HCT116 (cell line): ENCODE measurements around the gene PTS. TPM values are rescaled to one million over a fixed set of nuclear protein-coding genes. Genes with fewer than 3 reads are reported as not detected.

ENCODE experiments used
- ATAC-seq: fragments of 200-7000 bp; cut with Tn5 transposase; 2 replicates; pipeline ENCODE4 v1.9.1; 2020; ENCODE audit warnings: mild to moderate bottlenecking, moderate library complexity
- BruUV-seq: library from RNA; stranded (reverse); fragments of 400-500 nt; replicated peaks from 2 replicates; lab custom pipeline; 2021; lab: Mats Ljungman, UMichigan
- CTCF ChIA-PET: fragments of 300-600 bp; sonication (Branson Sonifier 250); formaldehyde crosslinking; loops from one replicate; lab custom pipeline; 2021; ENCODE audit warnings: antibody characterized with exemption; lab: Charles Lee
- POLR2A ChIA-PET: fragments of 300-600, 350-600 bp; sonication (Branson Sonifier 250); formaldehyde crosslinking; loops from one replicate; lab custom pipeline; 2021; ENCODE audit warnings: antibody characterized with exemption; lab: Charles Lee
- RAD21 ChIA-PET, 2 experiments: fragments of 300-600 bp; sonication (Branson Sonifier 250); formaldehyde crosslinking; loops; one replicate each; lab custom pipeline; 2023; ENCODE audit warnings: low total read pairs in 2 of 2; ENCODE audit not compliant: uncharacterized antibody in 2 of 2, unreplicated experiment in 2 of 2, low non-redundant PET in 1 of 2; lab: Charles Lee
- DNase-seq: peaks from one replicate; pipeline ENCODE4 v3.0.0-alpha.2; 2010; ENCODE audit warnings: low read depth, low spot score
- H2AFZ ChIP-seq: fragments of 200-600 bp; shearing (Covaris generic), sonication (generic); 2 replicates; pipeline ENCODE4 v1.6.1; 2017; ENCODE audit warnings: low read depth, mixed run types, mixed read lengths, antibody characterized with exemption, low read length; ENCODE audit not compliant: poor library complexity, severe bottlenecking
- H3K27ac ChIP-seq: 2 replicates; pipeline ENCODE4 v1.5.1; 2012; ENCODE audit warnings: low read depth, low read length
- H3K27me3 ChIP-seq: fragments of 200-600 bp; sonication (generic); 2 replicates; pipeline ENCODE4 v1.6.1; 2016; ENCODE audit warnings: mixed run types, low read length, mixed read lengths; ENCODE audit not compliant: insufficient read depth
- H3K36me3 ChIP-seq, 2 experiments: fragments of 200-500 bp in 1 of 2; fragments of 200-600 bp in 1 of 2; sonication (Bioruptor generic) in 1 of 2; sonication (generic) in 1 of 2; 2 replicates each; pipeline versions ENCODE4 v1.5.1 to v1.6.1; 2014 to 2016; ENCODE audit warnings: low read length in 2 of 2, inconsistent platforms in 1 of 2, mixed read lengths in 1 of 2, mixed run types in 1 of 2; ENCODE audit not compliant: insufficient read depth in 2 of 2, control insufficient read depth in 1 of 2
- H3K4me1 ChIP-seq, 2 experiments: fragments of 200-600 bp in 1 of 2; sonication (generic) in 1 of 2; 2 replicates each; pipeline versions ENCODE4 v1.5.1 to v1.6.1; 2012 to 2017; ENCODE audit warnings: low read length in 2 of 2, inconsistent platforms in 1 of 2, mild to moderate bottlenecking in 1 of 2, mixed read lengths in 1 of 2, mixed run types in 1 of 2, moderate library complexity in 1 of 2; ENCODE audit not compliant: insufficient read depth in 2 of 2, control insufficient read depth in 1 of 2
- H3K4me2 ChIP-seq: fragments of 200-600 bp; sonication (generic); 2 replicates; pipeline ENCODE4 v1.6.1; 2017; ENCODE audit warnings: mixed run types, low read length, mixed read lengths
- H3K4me3 ChIP-seq, 2 experiments: fragments of 200-600 bp in 1 of 2; sonication (generic) in 1 of 2; replicated peaks in 1 of 2; 2 replicates each; pipeline ENCODE4 v1.5.1; 2011 to 2016; ENCODE audit warnings: low read length in 2 of 2, control low read depth in 1 of 2, low read depth in 1 of 2, mild to moderate bottlenecking in 1 of 2, mixed read lengths in 1 of 2, mixed run types in 1 of 2
- H3K79me2 ChIP-seq: fragments of 200-600 bp; sonication (generic); 2 replicates; pipeline ENCODE4 v1.6.1; 2017; ENCODE audit warnings: mild to moderate bottlenecking, mixed run types, low read length, moderate library complexity, mixed read lengths; ENCODE audit not compliant: insufficient read depth
- H3K9ac ChIP-seq: fragments of 200-600 bp; sonication (generic); 2 replicates; pipeline ENCODE4 v1.6.1; 2016; ENCODE audit warnings: low read length, mixed read lengths
- H3K9me2 ChIP-seq: fragments of 200-600 bp; sonication (generic), shearing (Covaris generic); 2 replicates; pipeline ENCODE4 v1.6.1; 2017; ENCODE audit warnings: mixed run types, mild to moderate bottlenecking, moderate library complexity; ENCODE audit not compliant: insufficient read depth
- H3K9me3 ChIP-seq, 2 experiments: fragments of 200-500 bp in 1 of 2; fragments of 200-600 bp in 1 of 2; sonication (Bioruptor generic) in 1 of 2; sonication (generic) in 1 of 2; 2 replicates each; pipeline ENCODE4 v1.6.1; 2014 to 2017; ENCODE audit warnings: low read length in 2 of 2, mixed read lengths in 2 of 2, inconsistent platforms in 1 of 2, low read depth in 1 of 2, mild to moderate bottlenecking in 1 of 2, mixed run types in 1 of 2, moderate library complexity in 1 of 2; ENCODE audit not compliant: control insufficient read depth in 1 of 2, insufficient read depth in 1 of 2
- H4K20me1 ChIP-seq: fragments of 200-600 bp; sonication (generic), shearing (Covaris generic); 2 replicates; pipeline ENCODE4 v1.6.1; 2017; ENCODE audit warnings: mixed run types, mild to moderate bottlenecking, moderate library complexity; ENCODE audit not compliant: insufficient read depth
- CEBPB ChIP-seq: IDR thresholded peaks from 2 replicates; pipeline ENCODE4 v1.6.1; 2012; ENCODE audit warnings: low read depth
- EZH2phosphoT487 ChIP-seq: fragments of 200-600 bp; IDR thresholded peaks from 2 replicates; pipeline ENCODE4 v1.6.1; 2018; ENCODE audit warnings: antibody characterized with exemption, borderline replicate concordance
- FOSL1 ChIP-seq: IDR thresholded peaks from 2 replicates; pipeline ENCODE4 v1.6.1; 2012; ENCODE audit warnings: low read depth
- JUND ChIP-seq: IDR thresholded peaks from 2 replicates; pipeline ENCODE4 v1.6.1; 2012
- TCF7L2 ChIP-seq: IDR thresholded peaks from 2 replicates; pipeline ENCODE4 v1.7.0; 2011; ENCODE audit warnings: borderline replicate concordance, inconsistent platforms; ENCODE audit not compliant: insufficient read depth, insufficient read length; ENCODE audit errors: extremely low read depth
- YY1 ChIP-seq: IDR thresholded peaks from 2 replicates; pipeline ENCODE4 v1.6.1; 2011; ENCODE audit warnings: low read length, low read depth, moderate library complexity, mild to moderate bottlenecking; ENCODE audit not compliant: insufficient replicate concordance; ENCODE audit errors: extremely low read depth
- ZFX ChIP-seq: fragments of 450-650 bp; IDR thresholded peaks from 2 replicates; pipeline ENCODE4 v1.6.1; 2017
- intact Hi-C: fragments of 100-400 bp; cut with micrococcal nuclease; formaldehyde crosslinking; loops from 2 replicates; pipeline ENCODE4 v1.10.0; 2022
- total RNA-seq: library from RNA; stranded (reverse); gene quantifications from one replicate; pipeline ENCODE4 v1.2.1, GENCODE V29; 2021; ENCODE audit not compliant: unreplicated experiment
- TF ChIP-seq, protein P1 (sequence below), 3 experiments: fragments of 200-600 bp in 1 of 3; sonication (generic) in 1 of 3; IDR thresholded peaks in 2 of 3; conservative IDR thresholded peaks in 1 of 3; 2 replicates each; pipeline ENCODE4 v1.5.1; 2012 to 2017; ENCODE audit warnings: low read depth in 2 of 3, low read length in 2 of 3, antibody characterized with exemption in 1 of 3, borderline replicate concordance in 1 of 3, control low read depth in 1 of 3, mild to moderate bottlenecking in 1 of 3, mixed read lengths in 1 of 3, mixed run types in 1 of 3, moderate library complexity in 1 of 3; ENCODE audit not compliant: insufficient read depth in 1 of 3

PTS gene
- total RNA-seq, 1 experiment from 2014 or later, result 45.7 TPM

DNA sequence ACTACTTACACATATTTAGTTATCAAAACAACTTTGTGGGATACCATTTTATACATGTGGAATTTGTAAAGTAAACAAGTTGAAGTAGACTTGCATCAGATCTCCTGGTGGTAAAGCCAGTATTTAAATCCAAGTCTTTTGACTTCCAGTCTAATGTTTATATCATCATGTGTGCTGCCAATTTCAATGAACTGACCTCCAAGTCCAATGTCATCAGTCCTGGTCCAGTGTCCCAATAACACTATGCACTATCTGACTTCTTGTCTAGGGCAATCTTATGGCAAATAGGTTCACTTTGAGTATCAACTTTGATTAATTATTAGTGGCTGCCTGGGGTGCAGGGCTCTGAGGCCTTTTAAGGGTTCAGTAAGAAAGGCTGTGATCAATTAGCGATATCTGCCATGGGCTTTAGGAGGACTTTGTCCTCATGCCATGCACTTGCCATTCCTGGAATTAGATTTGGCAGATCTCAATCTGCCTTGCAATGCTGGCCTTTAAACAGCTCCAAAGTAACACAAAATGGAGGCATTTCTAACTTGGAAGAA, 9.6 kb upstream of the PTS start:
- ATAC-seq (no peak), DNase-seq (no peak)
- no peaks in the 10 kb centered on the region for H3K9me2 ChIP-seq
- H3K36me3 ChIP-seq, result no peaks in the 10 kb centered on the region
- H3K9me3 ChIP-seq, result no peaks in the 10 kb centered on the region
- H3K79me2 ChIP-seq, result no peaks in the 10 kb centered on the region
- BruUV-seq, result no TSS peak
- H4K20me1 ChIP-seq, result no peaks in the 10 kb centered on the region
- no peak overlapping the region for H3K4me3 ChIP-seq
- H3K4me1 ChIP-seq, result no peaks in the 10 kb centered on the region
- H3K9ac ChIP-seq, result no peak overlapping the region
- H3K27me3 ChIP-seq, result no peaks in the 10 kb centered on the region
- no peak overlapping the region for H3K4me2 ChIP-seq
- POLR2A ChIA-PET, result no interaction called here
- CTCF ChIA-PET, result no interaction called here
- H3K27ac ChIP-seq, result no peak overlapping the region
- RAD21 ChIA-PET, result no interaction called here
- no peak overlapping the region for H2AFZ ChIP-seq
- intact Hi-C loops, result loop anchor here (5.0 kb wide), 2 partner anchors 236 to 896 kb away; no protein-coding TSS in a partner anchor
- TF ChIP-seq JUND (no peak), CEBPB (no peak), ZFX (no peak), EZH2phosphoT487 (no peak), FOSL1 (no peak), YY1 (no peak), TCF7L2 (no peak)
- TF ChIP-seq, protein P1, sequence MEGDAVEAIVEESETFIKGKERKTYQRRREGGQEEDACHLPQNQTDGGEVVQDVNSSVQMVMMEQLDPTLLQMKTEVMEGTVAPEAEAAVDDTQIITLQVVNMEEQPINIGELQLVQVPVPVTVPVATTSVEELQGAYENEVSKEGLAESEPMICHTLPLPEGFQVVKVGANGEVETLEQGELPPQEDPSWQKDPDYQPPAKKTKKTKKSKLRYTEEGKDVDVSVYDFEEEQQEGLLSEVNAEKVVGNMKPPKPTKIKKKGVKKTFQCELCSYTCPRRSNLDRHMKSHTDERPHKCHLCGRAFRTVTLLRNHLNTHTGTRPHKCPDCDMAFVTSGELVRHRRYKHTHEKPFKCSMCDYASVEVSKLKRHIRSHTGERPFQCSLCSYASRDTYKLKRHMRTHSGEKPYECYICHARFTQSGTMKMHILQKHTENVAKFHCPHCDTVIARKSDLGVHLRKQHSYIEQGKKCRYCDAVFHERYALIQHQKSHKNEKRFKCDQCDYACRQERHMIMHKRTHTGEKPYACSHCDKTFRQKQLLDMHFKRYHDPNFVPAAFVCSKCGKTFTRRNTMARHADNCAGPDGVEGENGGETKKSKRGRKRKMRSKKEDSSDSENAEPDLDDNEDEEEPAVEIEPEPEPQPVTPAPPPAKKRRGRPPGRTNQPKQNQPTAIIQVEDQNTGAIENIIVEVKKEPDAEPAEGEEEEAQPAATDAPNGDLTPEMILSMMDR (IDR thresholded peaks at IDR 0.05 in 2 of 3, conservative IDR thresholded peaks at IDR 0.05 in 1 of 3; ENCODE audit: borderline replicate concordance in 1 of 3, insufficient read depth in 1 of 3, low read depth in 2 of 3, low read length in 2 of 3), result no peak
- TF ChIP-seq, all 23 proteins: peak for 0
